T-helper 1 cell (primary cell): ENCODE results near the gene COLEC11.
"Not testable (repeated sequence)": the region's sequence is repeated elsewhere in the genome, so short reads cannot be mapped to it uniquely, and the experiment has no call there.

Experiments used
- DNase-seq, 5 donors: peaks; one replicate each; pipeline ENCODE4 v3.0.0-alpha.2; 2012 to 2020

Gene COLEC11

GRCh38 chr2:3606370-3607201, 11.7 kb downstream of the COLEC11 start:
- no peak for DNase-seq

- DNase-seq: no peak
Measured at GRCh38 chr2:3608373-3609278, 13.7 kb downstream of the COLEC11 start.

GRCh38 chr2:3609279-3609673, 14.4 kb downstream of the COLEC11 start:
- not testable (repeated sequence) for DNase-seq

- no peak for DNase-seq
Measured at GRCh38 chr2:3610415-3610814, 15.5 kb downstream of the COLEC11 start.

GRCh38 chr2:3610881-3611505, 16.1 kb downstream of the COLEC11 start:
- no peak for DNase-seq

- DNase-seq: no peak
Measured at GRCh38 chr2:3611589-3611988, 16.7 kb downstream of the COLEC11 start.

GRCh38 chr2:3612639-3613523, 18.0 kb downstream of the COLEC11 start:
- no peak for DNase-seq

GRCh38 chr2:3613524-3613905, 18.6 kb downstream of the COLEC11 start:
- no peak for DNase-seq

- not testable (repeated sequence) for DNase-seq
Measured at GRCh38 chr2:3614743-3615142, 19.8 kb downstream of the COLEC11 start.

GRCh38 chr2:3615541-3616200, 20.8 kb downstream of the COLEC11 start:
- DNase-seq: not testable (repeated sequence)

- DNase-seq: not testable (repeated sequence)
Measured at GRCh38 chr2:3616435-3617197, 21.7 kb downstream of the COLEC11 start.

- no peak for DNase-seq
Measured at GRCh38 chr2:3617198-3617890, 22.4 kb downstream of the COLEC11 start.

- no peak for DNase-seq
Measured at GRCh38 chr2:3618367-3618766, 23.5 kb downstream of the COLEC11 start.

- no peak for DNase-seq
Measured at GRCh38 chr2:3619033-3619432, 24.1 kb downstream of the COLEC11 start.

GRCh38 chr2:3619661-3620060, 24.7 kb downstream of the COLEC11 start:
- DNase-seq: not testable (repeated sequence)

- no peak for DNase-seq
Measured at GRCh38 chr2:3620834-3621233, 25.9 kb downstream of the COLEC11 start.

GRCh38 chr2:3622967-3623366, 28.1 kb downstream of the COLEC11 start:
- DNase-seq: no peak

- no peak for DNase-seq
Measured at GRCh38 chr2:3624059-3624794, 29.3 kb downstream of the COLEC11 start.

- no peak for DNase-seq
Measured at GRCh38 chr2:3625186-3625585, 30.3 kb downstream of the COLEC11 start.
